ENCODE data around the gene MSI2. TPM values are rescaled to one million over a fixed set of nuclear protein-coding genes. Genes with fewer than 3 reads are reported as not detected.

The MSI2 gene
- total and polyA plus RNA-seq, 2 experiments from 2014 or later: 18.9 to 41.8 TPM

DNA sequence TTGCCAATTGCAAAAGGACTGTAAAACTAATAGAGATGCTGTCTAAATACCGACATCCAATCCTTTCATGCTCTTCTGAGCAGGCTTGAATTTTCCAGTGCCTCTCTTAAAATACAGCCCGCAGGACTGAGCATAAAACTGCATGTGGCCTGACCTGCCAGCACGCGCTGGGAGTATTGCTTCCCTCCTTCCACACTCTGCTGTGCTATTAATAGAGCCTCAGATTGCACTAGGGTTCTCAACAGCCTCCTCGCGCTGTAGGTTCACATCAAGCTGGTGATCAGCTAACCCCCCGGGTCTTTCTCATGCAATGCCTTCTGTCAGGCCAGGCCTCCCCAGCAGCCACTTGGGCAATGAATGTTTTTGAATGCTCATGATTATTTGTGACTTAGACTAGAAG, 14.2 kb upstream of the MSI2 start:
- Histone ChIP-seq H3K27me3 (ENCODE audit: insufficient read depth) (no peaks in the 10 kb centered on the region), H2AFZ (no peak overlapping the region), H3K4me2 (no peak overlapping the region), H3K4me3 (no peak overlapping the region), H3K4me1 (ENCODE audit: insufficient read depth) (no peaks in the 10 kb centered on the region), H3K79me2 (replicated peaks; ENCODE audit: insufficient read depth) (no peaks in the 10 kb centered on the region), H3K36me3 (ENCODE audit: insufficient read depth) (no peaks in the 10 kb centered on the region), H3K9me2 (ENCODE audit: insufficient read depth) (no peaks in the 10 kb centered on the region), H4K20me1 (replicated peaks; ENCODE audit: insufficient read depth) (no peaks in the 10 kb centered on the region), H3F3A (replicated peaks; ENCODE audit: low read depth) (no peaks in the 10 kb centered on the region), H3K27ac (ENCODE audit: low read depth) (no peak overlapping the region)
- Mint-ChIP-seq H3K27me3 (ENCODE audit: insufficient read depth, low read depth, poor library complexity) (peaks cover 6% of the 10 kb centered on the region), H3K4me1 (peaks cover 15% of the 10 kb centered on the region), H3K4me3 (no peak overlapping the region), H3K36me3 (ENCODE audit: low read depth) (no peaks in the 10 kb centered on the region), H3K9me3 (no peaks in the 10 kb centered on the region), H3K27ac (no peak overlapping the region)
- TF ChIP-seq EZH2phosphoT487 (IDR thresholded peaks at IDR 0.05; ENCODE audit: unreplicated experiment) (no peak), NANOG (IDR thresholded peaks at IDR 0.05; ENCODE audit: borderline replicate concordance) (no peak), EZH2 (IDR thresholded peaks at IDR 0.05; ENCODE audit: low read depth, unreplicated experiment) (no peak), STAT1 (IDR thresholded peaks at IDR 0.05; ENCODE audit: unreplicated experiment) (no peak), CREB1 (CRISPR knock-in tag; IDR thresholded peaks at IDR 0.05; ENCODE audit: low read depth) (no peak), ZNF114 (CRISPR knock-in tag; IDR thresholded peaks at IDR 0.05) (no peak)
- TF ChIP-seq, protein P1, sequence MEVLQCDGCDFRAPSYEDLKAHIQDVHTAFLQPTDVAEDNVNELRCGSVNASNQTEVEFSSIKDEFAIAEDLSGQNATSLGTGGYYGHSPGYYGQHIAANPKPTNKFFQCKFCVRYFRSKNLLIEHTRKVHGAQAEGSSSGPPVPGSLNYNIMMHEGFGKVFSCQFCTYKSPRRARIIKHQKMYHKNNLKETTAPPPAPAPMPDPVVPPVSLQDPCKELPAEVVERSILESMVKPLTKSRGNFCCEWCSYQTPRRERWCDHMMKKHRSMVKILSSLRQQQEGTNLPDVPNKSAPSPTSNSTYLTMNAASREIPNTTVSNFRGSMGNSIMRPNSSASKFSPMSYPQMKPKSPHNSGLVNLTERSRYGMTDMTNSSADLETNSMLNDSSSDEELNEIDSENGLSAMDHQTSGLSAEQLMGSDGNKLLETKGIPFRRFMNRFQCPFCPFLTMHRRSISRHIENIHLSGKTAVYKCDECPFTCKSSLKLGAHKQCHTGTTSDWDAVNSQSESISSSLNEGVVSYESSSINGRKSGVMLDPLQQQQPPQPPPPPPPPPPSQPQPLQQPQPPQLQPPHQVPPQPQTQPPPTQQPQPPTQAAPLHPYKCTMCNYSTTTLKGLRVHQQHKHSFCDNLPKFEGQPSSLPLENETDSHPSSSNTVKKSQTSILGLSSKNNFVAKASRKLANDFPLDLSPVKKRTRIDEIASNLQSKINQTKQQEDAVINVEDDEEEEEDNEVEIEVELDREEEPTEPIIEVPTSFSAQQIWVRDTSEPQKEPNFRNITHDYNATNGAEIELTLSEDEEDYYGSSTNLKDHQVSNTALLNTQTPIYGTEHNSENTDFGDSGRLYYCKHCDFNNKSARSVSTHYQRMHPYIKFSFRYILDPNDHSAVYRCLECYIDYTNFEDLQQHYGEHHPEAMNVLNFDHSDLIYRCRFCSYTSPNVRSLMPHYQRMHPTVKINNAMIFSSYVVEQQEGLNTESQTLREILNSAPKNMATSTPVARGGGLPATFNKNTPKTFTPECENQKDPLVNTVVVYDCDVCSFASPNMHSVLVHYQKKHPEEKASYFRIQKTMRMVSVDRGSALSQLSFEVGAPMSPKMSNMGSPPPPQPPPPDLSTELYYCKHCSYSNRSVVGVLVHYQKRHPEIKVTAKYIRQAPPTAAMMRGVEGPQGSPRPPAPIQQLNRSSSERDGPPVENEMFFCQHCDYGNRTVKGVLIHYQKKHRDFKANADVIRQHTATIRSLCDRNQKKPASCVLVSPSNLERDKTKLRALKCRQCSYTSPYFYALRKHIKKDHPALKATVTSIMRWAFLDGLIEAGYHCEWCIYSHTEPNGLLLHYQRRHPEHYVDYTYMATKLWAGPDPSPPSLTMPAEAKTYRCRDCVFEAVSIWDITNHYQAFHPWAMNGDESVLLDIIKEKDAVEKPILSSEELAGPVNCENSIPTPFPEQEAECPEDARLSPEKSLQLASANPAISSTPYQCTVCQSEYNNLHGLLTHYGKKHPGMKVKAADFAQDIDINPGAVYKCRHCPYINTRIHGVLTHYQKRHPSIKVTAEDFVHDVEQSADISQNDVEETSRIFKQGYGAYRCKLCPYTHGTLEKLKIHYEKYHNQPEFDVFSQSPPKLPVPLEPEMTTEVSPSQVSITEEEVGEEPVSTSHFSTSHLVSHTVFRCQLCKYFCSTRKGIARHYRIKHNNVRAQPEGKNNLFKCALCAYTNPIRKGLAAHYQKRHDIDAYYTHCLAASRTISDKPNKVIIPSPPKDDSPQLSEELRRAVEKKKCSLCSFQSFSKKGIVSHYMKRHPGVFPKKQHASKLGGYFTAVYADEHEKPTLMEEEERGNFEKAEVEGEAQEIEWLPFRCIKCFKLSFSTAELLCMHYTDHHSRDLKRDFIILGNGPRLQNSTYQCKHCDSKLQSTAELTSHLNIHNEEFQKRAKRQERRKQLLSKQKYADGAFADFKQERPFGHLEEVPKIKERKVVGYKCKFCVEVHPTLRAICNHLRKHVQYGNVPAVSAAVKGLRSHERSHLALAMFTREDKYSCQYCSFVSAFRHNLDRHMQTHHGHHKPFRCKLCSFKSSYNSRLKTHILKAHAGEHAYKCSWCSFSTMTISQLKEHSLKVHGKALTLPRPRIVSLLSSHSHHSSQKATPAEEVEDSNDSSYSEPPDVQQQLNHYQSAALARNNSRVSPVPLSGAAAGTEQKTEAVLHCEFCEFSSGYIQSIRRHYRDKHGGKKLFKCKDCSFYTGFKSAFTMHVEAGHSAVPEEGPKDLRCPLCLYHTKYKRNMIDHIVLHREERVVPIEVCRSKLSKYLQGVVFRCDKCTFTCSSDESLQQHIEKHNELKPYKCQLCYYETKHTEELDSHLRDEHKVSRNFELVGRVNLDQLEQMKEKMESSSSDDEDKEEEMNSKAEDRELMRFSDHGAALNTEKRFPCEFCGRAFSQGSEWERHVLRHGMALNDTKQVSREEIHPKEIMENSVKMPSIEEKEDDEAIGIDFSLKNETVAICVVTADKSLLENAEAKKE (CRISPR knock-in tag; IDR thresholded peaks at IDR 0.05): no peak
- TF ChIP-seq, protein P2, sequence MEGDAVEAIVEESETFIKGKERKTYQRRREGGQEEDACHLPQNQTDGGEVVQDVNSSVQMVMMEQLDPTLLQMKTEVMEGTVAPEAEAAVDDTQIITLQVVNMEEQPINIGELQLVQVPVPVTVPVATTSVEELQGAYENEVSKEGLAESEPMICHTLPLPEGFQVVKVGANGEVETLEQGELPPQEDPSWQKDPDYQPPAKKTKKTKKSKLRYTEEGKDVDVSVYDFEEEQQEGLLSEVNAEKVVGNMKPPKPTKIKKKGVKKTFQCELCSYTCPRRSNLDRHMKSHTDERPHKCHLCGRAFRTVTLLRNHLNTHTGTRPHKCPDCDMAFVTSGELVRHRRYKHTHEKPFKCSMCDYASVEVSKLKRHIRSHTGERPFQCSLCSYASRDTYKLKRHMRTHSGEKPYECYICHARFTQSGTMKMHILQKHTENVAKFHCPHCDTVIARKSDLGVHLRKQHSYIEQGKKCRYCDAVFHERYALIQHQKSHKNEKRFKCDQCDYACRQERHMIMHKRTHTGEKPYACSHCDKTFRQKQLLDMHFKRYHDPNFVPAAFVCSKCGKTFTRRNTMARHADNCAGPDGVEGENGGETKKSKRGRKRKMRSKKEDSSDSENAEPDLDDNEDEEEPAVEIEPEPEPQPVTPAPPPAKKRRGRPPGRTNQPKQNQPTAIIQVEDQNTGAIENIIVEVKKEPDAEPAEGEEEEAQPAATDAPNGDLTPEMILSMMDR (conservative IDR thresholded peaks at IDR 0.05; ENCODE audit: low read depth in 2 of 2): no peak
- no peak for DNase-seq (ENCODE audit: low spot score)
- ATAC-seq: no peak; the same call in 2 of the 3 replicates

Measured in GM23338 (cell line).